Heart right ventricle (tissue), 16 donors: Measurements from ENCODE around the gene SLC25A21. TPM values are rescaled to one million over a fixed set of nuclear protein-coding genes. Genes with fewer than 3 reads are reported as not detected.
A peak's percentile ranks its signal among the peaks of the same experiment; 100 is the strongest.

Source experiments
- ATAC-seq, 8 donors: fragments of 200-7000 bp; cut with Tn5 transposase; one replicate each; pipeline ENCODE4 v1.9.1; 2020; ENCODE audit warnings: mild to moderate bottlenecking in 8 of 8, moderate library complexity in 8 of 8, moderate number of reproducible peaks in 1 of 8
- DNase-seq, 2 donors: peaks; one replicate each; pipeline ENCODE4 v3.0.0-alpha.2; 2020
- H3K27ac ChIP-seq, 10 donors: fragments of 200-600 bp; sonication (generic) in 2 of 10; one replicate each; pipeline versions ENCODE4 v1.5.0 to v1.8.0; 2020 to 2022; ENCODE audit warnings: mild to moderate bottlenecking in 3 of 10
- H3K27me3 ChIP-seq, 7 donors: fragments of 200-600 bp; one replicate each; pipeline ENCODE4 v1.8.0; 2021 to 2022; ENCODE audit warnings: mild to moderate bottlenecking in 2 of 7
- H3K36me3 ChIP-seq, 9 donors: fragments of 200-600 bp; sonication (generic) in 1 of 9; one replicate each; pipeline versions ENCODE4 v1.5.0 to v1.8.0; 2020 to 2022; ENCODE audit warnings: mild to moderate bottlenecking in 2 of 9
- H3K4me1 ChIP-seq, 9 donors: fragments of 200-600 bp; sonication (generic) in 1 of 9; one replicate each; pipeline versions ENCODE4 v1.5.0 to v1.8.0; 2020 to 2022; ENCODE audit warnings: mild to moderate bottlenecking in 4 of 9
- H3K4me3 ChIP-seq, 10 donors: fragments of 200-600 bp; sonication (generic) in 2 of 10; one replicate each; pipeline versions ENCODE4 v1.5.0 to v1.8.0; 2020 to 2022; ENCODE audit warnings: mild to moderate bottlenecking in 7 of 10, moderate library complexity in 2 of 10
- H3K9me3 ChIP-seq, 11 donors: fragments of 200-600 bp in 10 of 11; sonication (generic) in 2 of 11; one replicate each; pipeline versions ENCODE4 v1.5.0 to v1.8.0; 2013 to 2022; ENCODE audit warnings: mild to moderate bottlenecking in 2 of 11, control low read depth in 1 of 11, moderate library complexity in 1 of 11
- WGBS, 2 donors: extraction: QIAGEN DNeasy Blood & Tissue Kit; methylation state at CpG; one replicate each; pipeline ENCODE4 v1.1.7; 2013; ENCODE audit warnings: inconsistent platforms in 1 of 2; 5-methylcytosine and 5-hydroxymethylcytosine counted together
- intact Hi-C, 10 donors: fragments of 100-400 bp; cut with DNase I; formaldehyde crosslinking; loops; one replicate each; pipeline versions ENCODE4 v1.11.1 to v1.14.2; 2022
- microRNA-seq, 2 donors: library from miRNA; unstranded; fragments of <30 nt; microRNA quantifications; one replicate each; pipeline ENCODE4 v1.2.0, GENCODE V29; 2021
- polyA plus RNA-seq, 2 donors: library from polyadenylated mRNA; stranded (reverse); fragments of 200-250 nt; gene quantifications; one replicate each; pipeline ENCODE4 v1.2.3, GENCODE V29; 2013
- total RNA-seq, 10 donors: library from RNA; stranded (reverse); fragmentation: NEBNext Ultra II Directional in 3 of 10; extraction: Animal tissue kit (Norgen Biotek cat#: 25700) in 3 of 10; gene quantifications; one replicate each; pipeline versions ENCODE4 v1.2.1 to v1.2.4, GENCODE V29; 2021 to 2023
- TF ChIP-seq, protein P1 (sequence below), 9 donors: fragments of 200-600 bp; sonication (generic) in 2 of 9; IDR thresholded peaks; one replicate each; pipeline versions ENCODE4 v1.5.0 to v1.8.0; 2021 to 2022; ENCODE audit warnings: antibody characterized with exemption in 9 of 9, mild to moderate bottlenecking in 5 of 9, moderate library complexity in 1 of 9
- donor health status: Arrhythmogenic right ventricular cardiomyopathy.
- donor health status: ischemic (EF 13 %, LVEDD 7.1; RV severe dilation, severe dysfunction).
- donor health status: healthy with polysubstance abuse.
- donor health status: DM: no; HTN: yes; CAD: no.
- donor health status: DM: no; HTN: no; CAD: no.
- donor health status: ischemic (EF 25% LVEDD 6.9; RV normal size, moderate dysfunction).
- donor health status: ischemic (EF 25% LVEDD 5.7; RV mildly dilated, moderate dysfunction).
- donor health status: healthy.
- donor health status: DM: yes; HTN: yes; CAD: no.
- donor health status: Ischemic cardiomyopathy.
- donor health status: ischemic (EF 35%, LVEDD 5.7; RV mildly dilated, moderate dysfunction).
- donor health status: nonischemic (EF 11% LVEDD 7.7; RV severe dilation, severe dysfunction).
- donor health status: DM: yes; HTN: yes; CAD: no.
- donor health status: PGD.
- donor health status: ischemic (EF 29% LVEDD 5.4; RV normal size, mild dysfunction).
- donor health status: nonischemic (EF 23%, LVEDD 6.1; RV moderate dilation, normal function).

Gene SLC25A21
- total and polyA plus RNA-seq, 12 donors: 0.08 to 1.3 (median 0.34) TPM

GRCh38 chr14:36646664-36647416 is 525.6 kb downstream of the SLC25A21 start:
- ATAC-seq: peak in 4 of 8 donors; percentile 20 to 69 (median 52)
- peak overlapping the region in 8 of 10 donors; percentile 4 to 42 (median 29) for H3K4me3 ChIP-seq
- TF ChIP-seq, protein P1, sequence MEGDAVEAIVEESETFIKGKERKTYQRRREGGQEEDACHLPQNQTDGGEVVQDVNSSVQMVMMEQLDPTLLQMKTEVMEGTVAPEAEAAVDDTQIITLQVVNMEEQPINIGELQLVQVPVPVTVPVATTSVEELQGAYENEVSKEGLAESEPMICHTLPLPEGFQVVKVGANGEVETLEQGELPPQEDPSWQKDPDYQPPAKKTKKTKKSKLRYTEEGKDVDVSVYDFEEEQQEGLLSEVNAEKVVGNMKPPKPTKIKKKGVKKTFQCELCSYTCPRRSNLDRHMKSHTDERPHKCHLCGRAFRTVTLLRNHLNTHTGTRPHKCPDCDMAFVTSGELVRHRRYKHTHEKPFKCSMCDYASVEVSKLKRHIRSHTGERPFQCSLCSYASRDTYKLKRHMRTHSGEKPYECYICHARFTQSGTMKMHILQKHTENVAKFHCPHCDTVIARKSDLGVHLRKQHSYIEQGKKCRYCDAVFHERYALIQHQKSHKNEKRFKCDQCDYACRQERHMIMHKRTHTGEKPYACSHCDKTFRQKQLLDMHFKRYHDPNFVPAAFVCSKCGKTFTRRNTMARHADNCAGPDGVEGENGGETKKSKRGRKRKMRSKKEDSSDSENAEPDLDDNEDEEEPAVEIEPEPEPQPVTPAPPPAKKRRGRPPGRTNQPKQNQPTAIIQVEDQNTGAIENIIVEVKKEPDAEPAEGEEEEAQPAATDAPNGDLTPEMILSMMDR (IDR thresholded peaks at IDR 0.05): peak in 1 of 9 donors; percentile 4
- intact Hi-C loops: loop anchor here in 7 of 10 donors (5.0 to 10.0 kb wide), 5 partner anchors 290 to 508 kb away; no protein-coding TSS in a partner anchor
- H3K27me3 ChIP-seq: peaks cover 33 to 97% (median 91%) of the 10 kb centered on the region in 7 donors
- H3K9me3 ChIP-seq: no peaks in the 10 kb centered on the region
- no peak overlapping the region for H3K27ac ChIP-seq
- DNase-seq: no peak
- H3K4me1 ChIP-seq: peaks cover 0 to 20% (median 16%) of the 10 kb centered on the region in 9 donors
- H3K36me3 ChIP-seq: no peaks in the 10 kb centered on the region
- WGBS, 2 donors: 4% methylated on average over 50 to 55 of the region's 55 CpGs

DNA sequence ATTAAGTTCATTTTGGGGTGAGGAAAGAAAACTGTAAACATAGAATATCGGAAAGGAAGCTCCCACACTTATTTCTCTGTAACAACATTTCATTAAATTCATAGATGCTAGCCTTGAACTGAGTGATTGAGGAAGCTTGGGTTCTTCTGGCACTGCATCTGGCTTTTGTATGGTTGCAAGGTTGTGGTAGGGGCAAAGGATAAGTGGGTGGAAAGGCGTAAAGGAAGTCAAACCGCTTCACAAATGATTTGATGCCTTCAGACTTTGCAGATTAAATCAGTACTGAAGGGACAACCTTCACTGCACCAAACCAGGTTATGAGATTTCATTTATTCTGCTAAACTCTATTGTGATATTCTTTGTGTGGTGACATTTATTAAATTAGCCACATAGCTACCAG is 538.8 kb downstream of the SLC25A21 start:
- Histone ChIP-seq H3K4me3 (no peak overlapping the region), H3K27ac (no peak overlapping the region), H3K36me3 (no peaks in the 10 kb centered on the region), H3K27me3 (peaks cover 0 to 68% (median 18%) of the 10 kb centered on the region in 7 donors), H3K9me3 (no peaks in the 10 kb centered on the region), H3K4me1 (no peaks in the 10 kb centered on the region)
- ATAC-seq (no peak), DNase-seq (no peak)
- intact Hi-C loops: no loop called here
- TF ChIP-seq, protein P1 (IDR thresholded peaks at IDR 0.05): no peak
- 70 to 79% methylated on average over 3 of the region's 3 CpGs for WGBS, 2 donors

Small RNA genes lying within 50 kb of the gene (microRNA-seq; reads per million reads assigned to microRNA genes)
- 0 reads per million in 2 donors for gene MIR4503

Other genes starting within 250 kb of the SLC25A21 start
- gene MIPOL1, start 25.3 kb upstream of the SLC25A21 start, total RNA-seq: 1 to 10 TPM; 4.2 to 9.2 (median 5.6) TPM
- gene MIPOL1, start 25.3 kb upstream of the SLC25A21 start, polyA plus RNA-seq: 1 to 10 TPM; 1.1 to 2.2 TPM